HEK293 (cell line): Measurements from ENCODE around the gene CLGN.

Experiments
- CTCF ChIP-seq: fragments of 450-650 bp; formaldehyde crosslinking; IDR thresholded peaks from 2 replicates; pipeline ENCODE4 v1.5.1; 2016; ENCODE audit warnings: missing biosample characterization, missing genetic modification characterization
- KLF1 ChIP-seq: fragments of 450-650 bp; formaldehyde crosslinking; IDR thresholded peaks from 2 replicates; pipeline ENCODE4 v1.5.1; 2016; ENCODE audit warnings: missing biosample characterization, missing genetic modification characterization
- PRDM10 ChIP-seq: fragments of 450-650 bp; formaldehyde crosslinking; IDR thresholded peaks from 2 replicates; pipeline ENCODE4 v1.5.1; 2016; ENCODE audit warnings: missing biosample characterization, missing genetic modification characterization
- ZBTB11 ChIP-seq: fragments of 450-650 bp; formaldehyde crosslinking; conservative IDR thresholded peaks from 2 replicates; pipeline ENCODE4 v1.5.1; 2016; ENCODE audit warnings: low read depth, missing biosample characterization, missing genetic modification characterization
- ZNF138 ChIP-seq: fragments of 450-650 bp; formaldehyde crosslinking; IDR thresholded peaks from 2 replicates; pipeline ENCODE4 v1.5.1; 2016; ENCODE audit warnings: missing biosample characterization, missing genetic modification characterization, borderline replicate concordance
- ZNF169 ChIP-seq: fragments of 450-650 bp; formaldehyde crosslinking; IDR thresholded peaks from 2 replicates; pipeline ENCODE4 v1.5.1; 2016; ENCODE audit warnings: missing biosample characterization, missing genetic modification characterization
- ZNF23 ChIP-seq: fragments of 450-650 bp; formaldehyde crosslinking; IDR thresholded peaks from 2 replicates; pipeline ENCODE4 v1.5.1; 2016; ENCODE audit warnings: missing biosample characterization, missing genetic modification characterization, borderline replicate concordance
- ZNF391 ChIP-seq: fragments of 450-650 bp; formaldehyde crosslinking; IDR thresholded peaks from 2 replicates; pipeline ENCODE4 v1.5.1; 2016; ENCODE audit warnings: low read depth, missing biosample characterization, missing genetic modification characterization, borderline replicate concordance
- ZNF501 ChIP-seq: fragments of 450-650 bp; formaldehyde crosslinking; IDR thresholded peaks from 2 replicates; pipeline ENCODE4 v1.5.1; 2016; ENCODE audit warnings: missing biosample characterization, missing genetic modification characterization
- ZNF510 ChIP-seq: fragments of 450-650 bp; formaldehyde crosslinking; IDR thresholded peaks from 2 replicates; pipeline ENCODE4 v1.5.1; 2018; ENCODE audit warnings: mild to moderate bottlenecking, missing genetic modification characterization, missing biosample characterization; ENCODE audit not compliant: insufficient replicate concordance
- ZNF555 ChIP-seq: fragments of 450-650 bp; formaldehyde crosslinking; conservative IDR thresholded peaks from 2 replicates; pipeline ENCODE4 v1.5.1; 2017; ENCODE audit warnings: missing biosample characterization, mild to moderate bottlenecking, missing genetic modification characterization, inconsistent platforms
- ZNF558 ChIP-seq: fragments of 450-650 bp; formaldehyde crosslinking; IDR thresholded peaks from 2 replicates; pipeline ENCODE4 v1.5.1; 2016; ENCODE audit warnings: missing biosample characterization, missing genetic modification characterization
- ZSCAN18 ChIP-seq: fragments of 450-650 bp; formaldehyde crosslinking; IDR thresholded peaks from 2 replicates; pipeline ENCODE4 v1.5.1; 2016; ENCODE audit warnings: missing biosample characterization, missing genetic modification characterization
- ZSCAN5A ChIP-seq: fragments of 450-650 bp; formaldehyde crosslinking; IDR thresholded peaks from 2 replicates; pipeline ENCODE4 v1.5.1; 2016; ENCODE audit warnings: missing biosample characterization, missing genetic modification characterization

- TF ChIP-seq ZNF501 (tag by site-specific recombination) (no peak), ZSCAN18 (tag by site-specific recombination) (no peak), ZNF558 (no peak), PRDM10 (tag by site-specific recombination) (no peak), CTCF (tag by site-specific recombination) (no peak), ZSCAN5A (tag by site-specific recombination) (no peak), ZNF169 (tag by site-specific recombination) (no peak), KLF1 (tag by site-specific recombination) (no peak), ZNF391 (no peak), ZBTB11 (tag by site-specific recombination) (no peak), ZNF138 (tag by site-specific recombination) (no peak), ZNF23 (tag by site-specific recombination) (no peak), ZNF555 (tag by site-specific recombination) (no peak), ZNF510 (tag by site-specific recombination) (no peak)
Measured at GRCh38 chr4:140439644-140440142, 12.2 kb upstream of the CLGN start.
